ENCODE measurements around the gene CTRB1. TPM values are rescaled to one million over a fixed set of nuclear protein-coding genes. Genes with fewer than 3 reads are reported as not detected.

The CTRB1 gene
- total and polyA plus RNA-seq, 2 of the 8 experiments (the other 6 are each of a cell fraction or from before 2014, with no cell fraction given): not detected

GRCh38 chr16:75256059-75256571 is 37.3 kb downstream of the CTRB1 start (continued):
- TF ChIP-seq CHD7 (IDR thresholded peaks at IDR 0.05; ENCODE audit: insufficient replicate concordance, low read length) (no peak), BACH1 (IDR thresholded peaks at IDR 0.05; ENCODE audit: low read length) (0 out of 2 replicates have a peak, but pooled peaks have one; percentile 18), CBX5 (IDR thresholded peaks at IDR 0.05; ENCODE audit: low read depth, low read length) (no peak), RBBP5 (IDR thresholded peaks at IDR 0.05; ENCODE audit: borderline replicate concordance, low read depth, low read length) (no peak), ZNF274 (IDR thresholded peaks at IDR 0.05; ENCODE audit: borderline replicate concordance, extremely low read depth, low read length) (no peak), KDM5A (IDR thresholded peaks at IDR 0.05; ENCODE audit: low read length) (no peak), RFX5 (IDR thresholded peaks at IDR 0.05; ENCODE audit: borderline replicate concordance, low read depth, low read length) (no peak)
- TF ChIP-seq, protein P1, sequence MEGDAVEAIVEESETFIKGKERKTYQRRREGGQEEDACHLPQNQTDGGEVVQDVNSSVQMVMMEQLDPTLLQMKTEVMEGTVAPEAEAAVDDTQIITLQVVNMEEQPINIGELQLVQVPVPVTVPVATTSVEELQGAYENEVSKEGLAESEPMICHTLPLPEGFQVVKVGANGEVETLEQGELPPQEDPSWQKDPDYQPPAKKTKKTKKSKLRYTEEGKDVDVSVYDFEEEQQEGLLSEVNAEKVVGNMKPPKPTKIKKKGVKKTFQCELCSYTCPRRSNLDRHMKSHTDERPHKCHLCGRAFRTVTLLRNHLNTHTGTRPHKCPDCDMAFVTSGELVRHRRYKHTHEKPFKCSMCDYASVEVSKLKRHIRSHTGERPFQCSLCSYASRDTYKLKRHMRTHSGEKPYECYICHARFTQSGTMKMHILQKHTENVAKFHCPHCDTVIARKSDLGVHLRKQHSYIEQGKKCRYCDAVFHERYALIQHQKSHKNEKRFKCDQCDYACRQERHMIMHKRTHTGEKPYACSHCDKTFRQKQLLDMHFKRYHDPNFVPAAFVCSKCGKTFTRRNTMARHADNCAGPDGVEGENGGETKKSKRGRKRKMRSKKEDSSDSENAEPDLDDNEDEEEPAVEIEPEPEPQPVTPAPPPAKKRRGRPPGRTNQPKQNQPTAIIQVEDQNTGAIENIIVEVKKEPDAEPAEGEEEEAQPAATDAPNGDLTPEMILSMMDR (IDR thresholded peaks at IDR 0.05; ENCODE audit: control extremely low read depth in 1 of 3, insufficient read depth in 1 of 3, low read depth in 1 of 3, low read length in 3 of 3): peak in 2 of 3 experiments; percentile 33 to 35; a peak in 2 of 4 replicates
